ENCODE results near the gene CYB5A.

GRCh38 chr18:74277296-74277695 lies 14.5 kb downstream of the CYB5A start:
- TF ChIP-seq, protein P1, sequence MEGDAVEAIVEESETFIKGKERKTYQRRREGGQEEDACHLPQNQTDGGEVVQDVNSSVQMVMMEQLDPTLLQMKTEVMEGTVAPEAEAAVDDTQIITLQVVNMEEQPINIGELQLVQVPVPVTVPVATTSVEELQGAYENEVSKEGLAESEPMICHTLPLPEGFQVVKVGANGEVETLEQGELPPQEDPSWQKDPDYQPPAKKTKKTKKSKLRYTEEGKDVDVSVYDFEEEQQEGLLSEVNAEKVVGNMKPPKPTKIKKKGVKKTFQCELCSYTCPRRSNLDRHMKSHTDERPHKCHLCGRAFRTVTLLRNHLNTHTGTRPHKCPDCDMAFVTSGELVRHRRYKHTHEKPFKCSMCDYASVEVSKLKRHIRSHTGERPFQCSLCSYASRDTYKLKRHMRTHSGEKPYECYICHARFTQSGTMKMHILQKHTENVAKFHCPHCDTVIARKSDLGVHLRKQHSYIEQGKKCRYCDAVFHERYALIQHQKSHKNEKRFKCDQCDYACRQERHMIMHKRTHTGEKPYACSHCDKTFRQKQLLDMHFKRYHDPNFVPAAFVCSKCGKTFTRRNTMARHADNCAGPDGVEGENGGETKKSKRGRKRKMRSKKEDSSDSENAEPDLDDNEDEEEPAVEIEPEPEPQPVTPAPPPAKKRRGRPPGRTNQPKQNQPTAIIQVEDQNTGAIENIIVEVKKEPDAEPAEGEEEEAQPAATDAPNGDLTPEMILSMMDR (IDR thresholded peaks at IDR 0.05), result no peak
- no peak for TF ChIP-seq POLR2A (IDR thresholded peaks at IDR 0.05)

Measured in gastroesophageal sphincter (tissue), 3 donors.